Chondrocyte (in vitro differentiated cells): ENCODE measurements around the gene MYL9. TPM values are rescaled to one million over a fixed set of nuclear protein-coding genes. Genes with fewer than 3 reads are reported as not detected.

ENCODE experiments used
- DNase-seq: peaks from one replicate; pipeline ENCODE4 v3.0.0; 2021; ENCODE audit warnings: mixed read lengths, low spot score
- H3K27ac Mint-ChIP-seq: one replicate; pipeline ENCODE4 v1.8.0; 2021; ENCODE audit warnings: mild to moderate bottlenecking, moderate library complexity, mixed read lengths; ENCODE audit not compliant: unreplicated experiment
- H3K27me3 Mint-ChIP-seq: 2 replicates; pipeline ENCODE4 v1.8.0; 2021; ENCODE audit warnings: low read depth, mixed read lengths
- H3K36me3 Mint-ChIP-seq: 2 replicates; pipeline ENCODE4 v1.8.0; 2021; ENCODE audit warnings: low read depth, mixed read lengths
- H3K4me1 Mint-ChIP-seq: 2 replicates; pipeline ENCODE4 v1.8.0; 2021; ENCODE audit warnings: low read depth, mild to moderate bottlenecking, mixed read lengths
- H3K4me3 Mint-ChIP-seq: one replicate; pipeline ENCODE4 v1.8.0; 2021; ENCODE audit warnings: mild to moderate bottlenecking, moderate library complexity, mixed read lengths; ENCODE audit not compliant: unreplicated experiment
- H3K9me3 Mint-ChIP-seq: 2 replicates; pipeline ENCODE4 v1.8.0; 2021; ENCODE audit warnings: low read depth, mixed read lengths
- CTCF ChIP-seq: fragments of 200-600 bp; sonication (generic); IDR thresholded peaks from 2 replicates; pipeline ENCODE4 v1.5.0; 2021; ENCODE audit warnings: antibody characterized with exemption, mild to moderate bottlenecking, moderate library complexity
- long read RNA-seq: library from polyadenylated mRNA; stranded (forward); transcript quantifications from one replicate; pipeline ENCODE4 v2.0.0, GENCODE V29; 2021
- total RNA-seq: library from RNA; stranded (reverse); gene quantifications from 3 replicates; pipeline ENCODE4 v1.2.1, GENCODE V29; 2021

The MYL9 gene
- total RNA-seq: 237 to 1,930 TPM (median 1,885 TPM) in 3 replicates
- long read RNA-seq, transcript MYL9-201 (4 exons, 2,821 nt): major isoform, 911 of 1,102 reads
- long read RNA-seq, transcript MYL9-202 (3 exons, 1,024 nt): minor isoform, 34 of 1,102 reads
- long read RNA-seq, partial matches to known transcripts: 136 of 1,102 reads
- long read RNA-seq, other reads (novel, unspliced or antisense): 21 of 1,102 reads

DNA sequence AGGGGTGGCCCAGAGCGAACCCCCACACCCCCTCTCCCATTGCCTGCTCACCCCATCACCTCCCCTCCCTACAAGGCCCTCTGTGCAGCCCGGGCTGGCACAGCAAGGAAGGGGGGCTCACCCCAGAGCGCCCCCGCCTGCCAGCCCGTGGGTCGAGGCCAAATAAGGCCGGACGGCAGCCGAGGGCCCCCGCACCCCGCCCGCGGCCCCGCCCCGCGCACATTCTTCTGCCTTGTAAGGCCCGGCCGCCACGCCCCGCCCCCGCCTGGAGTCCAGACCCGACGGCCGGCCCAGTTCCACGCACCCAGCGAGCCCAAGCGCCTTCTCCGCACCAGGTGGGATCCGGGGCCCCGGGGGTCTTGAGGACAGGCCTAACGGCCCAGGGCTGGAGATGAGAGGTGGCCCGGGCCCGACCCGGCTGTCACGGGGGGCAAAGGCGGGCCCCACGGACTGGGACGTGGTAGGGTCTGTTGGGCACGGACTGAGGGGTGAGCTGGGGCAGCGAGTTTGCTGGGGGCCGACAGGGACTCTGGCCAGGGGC lies at the start of gene MYL9:
MYL9 (plus strand) TSS at position 293 of the 541 bp plus-strand sequence. CDS start 3,366 bp downstream, outside the sequence.
- Mint-ChIP-seq H3K36me3 (peaks cover 13% of the 10 kb centered on the region), H3K27ac (peak within 1 kb of the TSS; percentile 93), H3K4me3 (peak within 1 kb of the TSS; percentile 89), H3K27me3 (no peaks in the 10 kb centered on the region), H3K4me1 (peaks cover 69% of the 10 kb centered on the region), H3K9me3 (no peaks in the 10 kb centered on the region)
- no peak for TF ChIP-seq CTCF
- DNase-seq: no peak

- Mint-ChIP-seq H3K4me3 (no peak overlapping the region), H3K27ac (peak overlapping the region; percentile 90), H3K27me3 (no peaks in the 10 kb centered on the region), H3K9me3 (no peaks in the 10 kb centered on the region), H3K4me1 (peaks cover 64% of the 10 kb centered on the region), H3K36me3 (peaks cover 11% of the 10 kb centered on the region)
- no peak for DNase-seq
- TF ChIP-seq CTCF: no peak
Measured at GRCh38 chr20:36491901-36492617, 49.3 kb upstream of the MYL9 start.

- peak overlapping the region; percentile 32 for H3K27ac Mint-ChIP-seq
Measured at GRCh38 chr20:36493051-36493800, 48.1 kb upstream of the MYL9 start.

DNA sequence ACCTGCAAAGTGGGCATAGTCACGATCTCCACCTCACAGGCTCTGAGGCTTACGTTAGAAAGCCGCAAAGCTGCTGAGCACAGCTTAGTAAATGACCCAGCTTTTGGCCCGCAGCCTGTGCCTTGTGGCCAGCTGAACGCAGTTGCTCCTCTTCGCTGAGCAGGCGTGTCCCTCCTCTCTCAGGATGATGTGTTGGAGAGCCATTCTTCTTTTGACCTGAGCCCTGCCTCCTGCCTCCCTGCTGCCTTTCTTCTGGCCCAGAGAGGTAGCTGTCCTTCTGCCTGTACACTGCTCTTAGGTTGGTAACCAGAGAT lies 47.6 kb upstream of the MYL9 start:
- H3K27ac Mint-ChIP-seq: peak overlapping the region; percentile 32

More at GRCh38 chr20:36493051-36493800, 48.1 kb upstream of the MYL9 start:
- DNase-seq: no peak
- H3K4me1 Mint-ChIP-seq: peaks cover 61% of the 10 kb centered on the region
- peaks cover 14% of the 10 kb centered on the region for H3K36me3 Mint-ChIP-seq
- H3K4me3 Mint-ChIP-seq: no peak overlapping the region
- H3K9me3 Mint-ChIP-seq: no peaks in the 10 kb centered on the region
- no peaks in the 10 kb centered on the region for H3K27me3 Mint-ChIP-seq
- peak; percentile 63 for TF ChIP-seq CTCF

More for the DNA sequence above, 47.6 kb upstream of the MYL9 start:
- Mint-ChIP-seq H3K27me3 (no peaks in the 10 kb centered on the region), H3K9me3 (no peaks in the 10 kb centered on the region), H3K4me3 (no peak overlapping the region), H3K36me3 (peaks cover 19% of the 10 kb centered on the region), H3K4me1 (peaks cover 65% of the 10 kb centered on the region)
- TF ChIP-seq CTCF: no peak
- DNase-seq: no peak
